ENCODE measurements around the gene KDF1. TPM values are rescaled to one million over a fixed set of nuclear protein-coding genes. Genes with fewer than 3 reads are reported as not detected.

KDF1 gene
- total and polyA plus RNA-seq, 2 of the 13 experiments (the other 11 are each of a cell fraction or from before 2014, with no cell fraction given): 1.9 to 4.9 TPM

DNA sequence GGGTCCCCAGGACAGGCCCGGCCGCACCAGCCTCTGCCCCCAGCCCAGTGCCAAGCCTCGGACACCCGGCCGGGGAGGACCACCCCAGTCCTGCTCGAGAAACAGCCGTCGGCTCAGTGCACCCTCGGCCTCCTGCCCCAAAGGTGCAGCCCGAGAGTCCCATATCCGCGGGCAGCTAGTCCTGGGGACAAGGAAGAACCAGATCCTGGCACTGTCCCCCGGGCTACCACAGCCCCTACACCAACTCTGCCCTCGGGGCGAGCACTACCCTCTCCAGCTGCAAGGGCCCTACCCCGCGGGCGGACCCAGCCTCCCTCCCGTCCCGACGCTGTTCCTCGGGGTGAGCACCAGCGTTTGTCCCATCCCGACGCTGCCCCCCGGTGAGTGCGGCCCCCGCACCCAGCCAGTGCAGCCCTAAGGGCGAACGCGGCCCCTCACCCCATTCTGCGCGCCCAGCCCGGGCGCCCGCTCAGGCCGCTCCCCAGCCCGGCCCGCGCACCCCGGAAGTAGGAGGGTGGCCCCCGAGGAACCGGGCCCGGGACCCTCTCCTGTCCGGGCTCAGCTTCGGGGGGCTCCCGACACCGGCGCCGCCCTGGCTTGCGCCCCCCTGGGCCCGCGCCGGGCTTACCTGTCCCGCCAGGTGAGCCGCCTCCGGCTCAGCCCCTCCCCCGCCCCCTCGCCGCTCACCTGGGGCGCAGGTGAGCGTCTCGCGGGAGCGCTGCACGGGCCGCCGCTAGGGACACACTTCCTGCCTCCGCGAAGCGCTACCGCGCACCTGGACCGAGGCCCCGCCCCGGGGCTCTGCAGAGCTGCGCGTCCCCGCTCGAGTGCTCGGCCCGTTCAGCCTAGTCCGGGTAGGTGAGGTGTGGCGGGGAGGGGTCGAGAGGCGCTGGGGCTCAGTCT, at the start of gene KDF1 (continued):
- TF ChIP-seq, protein P1, sequence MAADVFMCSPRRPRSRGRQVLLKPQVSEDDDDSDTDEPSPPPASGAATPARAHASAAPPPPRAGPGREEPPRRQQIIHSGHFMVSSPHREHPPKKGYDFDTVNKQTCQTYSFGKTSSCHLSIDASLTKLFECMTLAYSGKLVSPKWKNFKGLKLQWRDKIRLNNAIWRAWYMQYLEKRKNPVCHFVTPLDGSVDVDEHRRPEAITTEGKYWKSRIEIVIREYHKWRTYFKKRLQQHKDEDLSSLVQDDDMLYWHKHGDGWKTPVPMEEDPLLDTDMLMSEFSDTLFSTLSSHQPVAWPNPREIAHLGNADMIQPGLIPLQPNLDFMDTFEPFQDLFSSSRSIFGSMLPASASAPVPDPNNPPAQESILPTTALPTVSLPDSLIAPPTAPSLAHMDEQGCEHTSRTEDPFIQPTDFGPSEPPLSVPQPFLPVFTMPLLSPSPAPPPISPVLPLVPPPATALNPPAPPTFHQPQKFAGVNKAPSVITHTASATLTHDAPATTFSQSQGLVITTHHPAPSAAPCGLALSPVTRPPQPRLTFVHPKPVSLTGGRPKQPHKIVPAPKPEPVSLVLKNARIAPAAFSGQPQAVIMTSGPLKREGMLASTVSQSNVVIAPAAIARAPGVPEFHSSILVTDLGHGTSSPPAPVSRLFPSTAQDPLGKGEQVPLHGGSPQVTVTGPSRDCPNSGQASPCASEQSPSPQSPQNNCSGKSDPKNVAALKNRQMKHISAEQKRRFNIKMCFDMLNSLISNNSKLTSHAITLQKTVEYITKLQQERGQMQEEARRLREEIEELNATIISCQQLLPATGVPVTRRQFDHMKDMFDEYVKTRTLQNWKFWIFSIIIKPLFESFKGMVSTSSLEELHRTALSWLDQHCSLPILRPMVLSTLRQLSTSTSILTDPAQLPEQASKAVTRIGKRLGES (CRISPR knock-in tag; IDR thresholded peaks at IDR 0.05; ENCODE audit: borderline replicate concordance): peak; percentile 59; the same call in 1 of the 2 replicates
- TF ChIP-seq ZNF780A (CRISPR knock-in tag; IDR thresholded peaks at IDR 0.05) (no peak), MAZ (IDR thresholded peaks at IDR 0.05; ENCODE audit: borderline replicate concordance, low read depth, low read length) (no peak), MAZ (CRISPR knock-in tag; IDR thresholded peaks at IDR 0.05; ENCODE audit: low read depth) (peak; percentile 90), HNRNPLL (IDR thresholded peaks at IDR 0.05; ENCODE audit: low read depth, low read length, poor library complexity, severe bottlenecking) (peak; percentile 47), ZNF20 (CRISPR knock-in tag; IDR thresholded peaks at IDR 0.05) (peak; percentile 56; the same call in 1 of the 2 replicates), ZNF225 (CRISPR knock-in tag; IDR thresholded peaks at IDR 0.05) (0 out of 2 replicates have a peak, but pooled peaks have one; percentile 3), ZIK1 (CRISPR knock-in tag; IDR thresholded peaks at IDR 0.05; ENCODE audit: borderline replicate concordance, low read depth) (peak; percentile 83; the same call in 1 of the 2 replicates), SNAPC2 (CRISPR knock-in tag; IDR thresholded peaks at IDR 0.05) (0 out of 2 replicates have a peak, but pooled peaks have one; percentile 66), KLF16 (CRISPR knock-in tag; IDR thresholded peaks at IDR 0.05) (peak in 1 of 2 experiments; percentile 54; a peak in 1 of 4 replicates), ZNF441 (CRISPR knock-in tag; IDR thresholded peaks at IDR 0.05; ENCODE audit: borderline replicate concordance) (peak; percentile 32; the same call in 1 of the 2 replicates), ZNF17 (CRISPR knock-in tag; IDR thresholded peaks at IDR 0.05) (no peak), CCAR2 (optimal IDR thresholded peaks at IDR 0.05; ENCODE audit: low read depth, low read length) (no peak), POGZ (CRISPR knock-in tag; IDR thresholded peaks at IDR 0.05) (peak; percentile 47; the same call in 1 of the 2 replicates), ZNF614 (CRISPR knock-in tag; IDR thresholded peaks at IDR 0.05; ENCODE audit: borderline replicate concordance) (no peak), ZNF235 (CRISPR knock-in tag; IDR thresholded peaks at IDR 0.05; ENCODE audit: borderline replicate concordance) (peak; percentile 57), YEATS2 (CRISPR knock-in tag; IDR thresholded peaks at IDR 0.05; ENCODE audit: borderline replicate concordance) (peak; percentile 46), CREB1 (IDR thresholded peaks at IDR 0.05) (no peak), CREB1 (CRISPR knock-in tag; IDR thresholded peaks at IDR 0.05) (no peak)
- TF ChIP-seq, protein P2, sequence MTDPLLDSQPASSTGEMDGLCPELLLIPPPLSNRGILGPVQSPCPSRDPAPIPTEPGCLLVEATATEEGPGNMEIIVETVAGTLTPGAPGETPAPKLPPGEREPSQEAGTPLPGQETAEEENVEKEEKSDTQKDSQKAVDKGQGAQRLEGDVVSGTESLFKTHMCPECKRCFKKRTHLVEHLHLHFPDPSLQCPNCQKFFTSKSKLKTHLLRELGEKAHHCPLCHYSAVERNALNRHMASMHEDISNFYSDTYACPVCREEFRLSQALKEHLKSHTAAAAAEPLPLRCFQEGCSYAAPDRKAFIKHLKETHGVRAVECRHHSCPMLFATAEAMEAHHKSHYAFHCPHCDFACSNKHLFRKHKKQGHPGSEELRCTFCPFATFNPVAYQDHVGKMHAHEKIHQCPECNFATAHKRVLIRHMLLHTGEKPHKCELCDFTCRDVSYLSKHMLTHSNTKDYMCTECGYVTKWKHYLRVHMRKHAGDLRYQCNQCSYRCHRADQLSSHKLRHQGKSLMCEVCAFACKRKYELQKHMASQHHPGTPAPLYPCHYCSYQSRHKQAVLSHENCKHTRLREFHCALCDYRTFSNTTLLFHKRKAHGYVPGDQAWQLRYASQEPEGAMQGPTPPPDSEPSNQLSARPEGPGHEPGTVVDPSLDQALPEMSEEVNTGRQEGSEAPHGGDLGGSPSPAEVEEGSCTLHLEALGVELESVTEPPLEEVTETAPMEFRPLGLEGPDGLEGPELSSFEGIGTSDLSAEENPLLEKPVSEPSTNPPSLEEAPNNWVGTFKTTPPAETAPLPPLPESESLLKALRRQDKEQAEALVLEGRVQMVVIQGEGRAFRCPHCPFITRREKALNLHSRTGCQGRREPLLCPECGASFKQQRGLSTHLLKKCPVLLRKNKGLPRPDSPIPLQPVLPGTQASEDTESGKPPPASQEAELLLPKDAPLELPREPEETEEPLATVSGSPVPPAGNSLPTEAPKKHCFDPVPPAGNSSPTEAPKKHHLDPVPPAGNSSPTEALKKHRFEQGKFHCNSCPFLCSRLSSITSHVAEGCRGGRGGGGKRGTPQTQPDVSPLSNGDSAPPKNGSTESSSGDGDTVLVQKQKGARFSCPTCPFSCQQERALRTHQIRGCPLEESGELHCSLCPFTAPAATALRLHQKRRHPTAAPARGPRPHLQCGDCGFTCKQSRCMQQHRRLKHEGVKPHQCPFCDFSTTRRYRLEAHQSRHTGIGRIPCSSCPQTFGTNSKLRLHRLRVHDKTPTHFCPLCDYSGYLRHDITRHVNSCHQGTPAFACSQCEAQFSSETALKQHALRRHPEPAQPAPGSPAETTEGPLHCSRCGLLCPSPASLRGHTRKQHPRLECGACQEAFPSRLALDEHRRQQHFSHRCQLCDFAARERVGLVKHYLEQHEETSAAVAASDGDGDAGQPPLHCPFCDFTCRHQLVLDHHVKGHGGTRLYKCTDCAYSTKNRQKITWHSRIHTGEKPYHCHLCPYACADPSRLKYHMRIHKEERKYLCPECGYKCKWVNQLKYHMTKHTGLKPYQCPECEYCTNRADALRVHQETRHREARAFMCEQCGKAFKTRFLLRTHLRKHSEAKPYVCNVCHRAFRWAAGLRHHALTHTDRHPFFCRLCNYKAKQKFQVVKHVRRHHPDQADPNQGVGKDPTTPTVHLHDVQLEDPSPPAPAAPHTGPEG (CRISPR knock-in tag; IDR thresholded peaks at IDR 0.05): 0 out of 2 replicates have a peak, but pooled peaks have one; percentile 15
